ENCODE measurements around the gene ELP4. TPM values are rescaled to one million over a fixed set of nuclear protein-coding genes. Genes with fewer than 3 reads are reported as not detected.

ELP4 gene
- total RNA-seq, 2 donors from 2014 or later, result 16.9 TPM

DNA sequence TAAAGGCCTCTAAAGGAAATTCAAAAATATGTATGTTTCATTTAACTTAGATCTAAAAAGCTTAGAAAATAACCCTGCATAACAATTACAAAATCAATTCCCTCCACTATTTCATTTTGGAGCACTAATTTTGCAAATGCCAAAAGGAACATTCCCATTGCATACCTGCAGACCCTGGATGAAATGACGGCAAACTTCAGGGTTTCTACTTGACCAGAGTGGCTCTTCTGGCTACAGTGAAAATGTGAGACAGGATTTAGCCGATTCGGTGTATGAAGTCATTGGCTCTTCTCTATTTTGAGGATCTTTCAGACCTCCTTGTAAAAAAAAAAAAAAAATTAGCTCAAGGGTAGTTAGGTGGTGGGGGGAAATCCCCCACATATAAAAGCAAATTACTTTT, 257.5 kb downstream of the ELP4 start:
- Histone ChIP-seq H3K36me3 (no peaks in the 10 kb centered on the region), H3K4me3 (no peak overlapping the region), H3K4me1 (ENCODE audit: control insufficient read depth in 1 of 2, low read depth in 2 of 2) (no peaks in the 10 kb centered on the region), H3K27me3 (replicated peaks; ENCODE audit: insufficient read depth) (no peaks in the 10 kb centered on the region), H3K9me3 (no peaks in the 10 kb centered on the region), H3K27ac (no peak overlapping the region)
- DNase-seq (ENCODE audit: low spot score) (no peak), ATAC-seq (ENCODE audit: insufficient number of reproducible peaks, low FRiP score, low read depth) (no peak)
- TF ChIP-seq, protein P1, sequence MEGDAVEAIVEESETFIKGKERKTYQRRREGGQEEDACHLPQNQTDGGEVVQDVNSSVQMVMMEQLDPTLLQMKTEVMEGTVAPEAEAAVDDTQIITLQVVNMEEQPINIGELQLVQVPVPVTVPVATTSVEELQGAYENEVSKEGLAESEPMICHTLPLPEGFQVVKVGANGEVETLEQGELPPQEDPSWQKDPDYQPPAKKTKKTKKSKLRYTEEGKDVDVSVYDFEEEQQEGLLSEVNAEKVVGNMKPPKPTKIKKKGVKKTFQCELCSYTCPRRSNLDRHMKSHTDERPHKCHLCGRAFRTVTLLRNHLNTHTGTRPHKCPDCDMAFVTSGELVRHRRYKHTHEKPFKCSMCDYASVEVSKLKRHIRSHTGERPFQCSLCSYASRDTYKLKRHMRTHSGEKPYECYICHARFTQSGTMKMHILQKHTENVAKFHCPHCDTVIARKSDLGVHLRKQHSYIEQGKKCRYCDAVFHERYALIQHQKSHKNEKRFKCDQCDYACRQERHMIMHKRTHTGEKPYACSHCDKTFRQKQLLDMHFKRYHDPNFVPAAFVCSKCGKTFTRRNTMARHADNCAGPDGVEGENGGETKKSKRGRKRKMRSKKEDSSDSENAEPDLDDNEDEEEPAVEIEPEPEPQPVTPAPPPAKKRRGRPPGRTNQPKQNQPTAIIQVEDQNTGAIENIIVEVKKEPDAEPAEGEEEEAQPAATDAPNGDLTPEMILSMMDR (IDR thresholded peaks at IDR 0.05), result no peak

DNA sequence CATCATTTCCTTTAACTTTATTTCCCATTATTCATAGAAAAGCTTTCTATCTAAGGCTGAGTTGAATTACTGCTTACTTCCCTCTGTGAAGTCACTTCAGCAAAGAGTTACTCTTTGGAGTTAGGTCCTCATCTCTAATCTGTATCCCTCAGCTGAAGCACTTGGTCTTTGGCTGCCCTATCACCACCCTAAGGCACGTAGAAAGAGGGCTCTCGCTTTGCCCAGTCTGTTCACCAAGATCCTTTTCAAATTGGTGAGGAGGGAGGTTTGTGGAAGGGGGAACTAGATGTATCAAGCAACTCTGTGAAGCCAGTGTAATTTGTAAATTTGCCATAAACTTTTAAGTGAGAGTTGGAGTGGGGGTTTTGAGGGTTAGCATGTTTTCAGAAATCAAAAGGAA, 258.1 kb downstream of the ELP4 start:
- no peaks in the 10 kb centered on the region for H3K4me1 ChIP-seq (ENCODE audit: control insufficient read depth in 1 of 2, low read depth in 2 of 2)
- H3K36me3 ChIP-seq, result no peaks in the 10 kb centered on the region
- no peaks in the 10 kb centered on the region for H3K27me3 ChIP-seq (replicated peaks; ENCODE audit: insufficient read depth)
- H3K9me3 ChIP-seq, result no peaks in the 10 kb centered on the region
- ATAC-seq (ENCODE audit: insufficient number of reproducible peaks, low FRiP score, low read depth) (no peak), DNase-seq (ENCODE audit: low spot score) (no peak)
- H3K4me3 ChIP-seq, result no peak overlapping the region
- TF ChIP-seq, protein P1 (IDR thresholded peaks at IDR 0.05), result no peak
- no peak overlapping the region for H3K27ac ChIP-seq

DNA sequence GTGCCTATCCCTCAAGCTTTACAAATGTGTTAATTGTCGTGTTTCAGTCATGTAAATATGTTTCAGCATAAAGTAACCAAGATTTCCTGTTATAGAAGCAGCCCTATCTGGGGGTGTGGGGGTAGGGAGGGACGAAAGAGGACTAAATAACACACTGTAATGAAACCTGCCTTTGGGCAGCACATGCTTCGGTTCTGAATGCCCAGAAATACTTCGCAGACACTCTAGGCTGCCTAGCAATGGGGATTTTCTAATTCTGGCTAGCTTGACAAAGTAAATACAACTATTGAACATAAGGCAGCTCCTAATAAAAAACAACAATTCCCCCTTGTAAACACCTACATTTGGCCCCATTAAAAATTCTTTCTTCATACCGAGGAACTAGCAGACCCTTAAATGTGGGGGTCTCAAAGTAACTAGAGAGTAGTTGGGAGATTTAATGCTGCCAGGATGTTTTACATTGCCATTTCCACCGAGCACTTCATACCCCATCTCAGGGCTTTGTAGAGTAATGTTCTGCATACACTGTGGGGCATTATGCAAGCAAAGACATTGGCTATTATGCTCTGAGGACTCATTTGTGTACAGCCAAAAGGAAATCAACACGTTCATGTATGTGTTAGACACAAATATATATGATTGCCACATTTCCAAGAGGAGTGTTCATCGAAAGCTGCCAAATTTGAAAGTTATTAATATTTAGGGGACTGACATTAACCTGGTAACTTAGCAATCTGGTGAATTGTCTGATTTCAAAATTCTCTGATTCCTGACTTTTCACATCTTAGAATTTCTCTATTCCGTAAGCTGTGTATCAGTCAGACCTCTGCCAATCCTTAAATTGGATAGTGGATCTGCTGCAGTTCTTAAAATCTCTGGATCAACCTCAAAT, 259.4 kb downstream of the ELP4 start:
- no peaks in the 10 kb centered on the region for H3K36me3 ChIP-seq
- TF ChIP-seq, protein P1 (IDR thresholded peaks at IDR 0.05), result no peak
- ATAC-seq (ENCODE audit: insufficient number of reproducible peaks, low FRiP score, low read depth), result no peak

DNA sequence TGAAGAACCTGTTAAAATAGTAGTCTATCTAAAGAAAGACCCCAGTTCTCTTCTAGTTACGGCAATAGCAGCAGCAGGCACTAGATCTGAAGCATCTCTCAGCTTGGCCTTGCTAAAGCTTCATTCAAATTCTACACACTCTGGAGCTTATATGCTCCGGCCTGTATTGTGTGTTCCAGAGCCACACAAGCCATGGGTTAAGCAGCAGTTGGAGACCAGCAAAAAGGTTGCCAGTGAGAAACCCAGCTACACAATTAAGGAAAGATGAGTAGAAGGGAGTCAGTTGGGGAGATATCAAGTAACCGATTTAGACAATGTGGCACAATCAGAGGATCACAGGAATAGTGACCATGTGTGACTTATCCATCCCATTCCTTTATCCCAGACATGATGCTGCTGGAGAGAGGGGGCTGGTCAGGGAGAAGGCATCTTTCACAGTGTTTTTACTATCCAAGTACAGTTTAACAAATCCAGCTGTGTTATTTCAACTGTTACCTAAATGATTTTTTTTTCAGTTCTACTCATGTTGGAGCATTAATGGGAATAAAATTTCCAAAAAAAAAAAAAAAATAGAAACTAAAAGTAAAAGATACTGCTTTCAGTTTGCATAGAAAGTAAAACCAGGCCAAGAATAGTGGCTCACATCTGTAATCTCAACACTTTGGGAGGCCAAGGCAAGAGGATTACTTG, 260.6 kb downstream of the ELP4 start:
- Histone ChIP-seq H3K27ac (no peak overlapping the region), H3K9me3 (no peaks in the 10 kb centered on the region), H3K27me3 (replicated peaks; ENCODE audit: insufficient read depth) (no peaks in the 10 kb centered on the region), H3K4me1 (ENCODE audit: control insufficient read depth in 1 of 2, low read depth in 2 of 2) (no peaks in the 10 kb centered on the region), H3K36me3 (no peaks in the 10 kb centered on the region), H3K4me3 (no peak overlapping the region)
- TF ChIP-seq, protein P1 (IDR thresholded peaks at IDR 0.05), result no peak
- ATAC-seq (ENCODE audit: insufficient number of reproducible peaks, low FRiP score, low read depth) (no peak), DNase-seq (ENCODE audit: low spot score) (no peak)

More for the DNA sequence above, 259.4 kb downstream of the ELP4 start:
- Histone ChIP-seq H3K9me3 (no peaks in the 10 kb centered on the region), H3K4me3 (no peak overlapping the region), H3K27ac (no peak overlapping the region), H3K27me3 (replicated peaks; ENCODE audit: insufficient read depth) (no peaks in the 10 kb centered on the region), H3K4me1 (ENCODE audit: control insufficient read depth in 1 of 2, low read depth in 2 of 2) (no peaks in the 10 kb centered on the region)
- DNase-seq (ENCODE audit: low spot score), result no peak

DNA sequence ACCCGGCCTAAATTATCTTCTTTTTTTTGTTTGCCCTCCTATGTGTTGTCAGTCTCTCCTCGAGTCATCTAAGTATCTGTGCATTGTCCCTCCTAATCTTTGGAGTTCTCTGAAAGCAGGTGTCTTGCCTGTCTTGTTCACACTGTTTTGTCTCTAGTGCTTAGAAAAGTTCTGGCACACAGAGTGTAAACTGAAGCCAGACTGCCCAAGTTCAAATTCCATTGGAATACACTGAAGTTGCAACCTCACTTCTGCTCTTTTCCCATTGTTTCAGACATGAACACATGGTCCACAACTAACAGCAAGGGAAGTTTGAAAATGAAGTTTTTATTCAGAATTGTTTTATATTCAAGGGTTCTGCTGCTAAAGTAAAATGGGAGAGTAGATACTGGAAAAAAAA, 262.8 kb downstream of the ELP4 start:
- Histone ChIP-seq H3K36me3 (no peaks in the 10 kb centered on the region), H3K4me3 (no peak overlapping the region), H3K4me1 (ENCODE audit: control insufficient read depth in 1 of 2, low read depth in 2 of 2) (no peaks in the 10 kb centered on the region), H3K27me3 (replicated peaks; ENCODE audit: insufficient read depth) (no peaks in the 10 kb centered on the region), H3K27ac (no peak overlapping the region), H3K9me3 (no peaks in the 10 kb centered on the region)
- TF ChIP-seq, protein P1 (IDR thresholded peaks at IDR 0.05), result no peak
- no peak for ATAC-seq (ENCODE audit: insufficient number of reproducible peaks, low FRiP score, low read depth)
- no peak for DNase-seq (ENCODE audit: low spot score)

All from thoracic aorta (tissue), 2 donors.